Raji (cell line): Measurements from ENCODE around the gene SMC5.

Source experiments
- POLR2A ChIP-seq: IDR thresholded peaks from 2 replicates; pipeline ENCODE4 v1.6.1; 2011; ENCODE audit warnings: low read depth, low read length, control low read depth; ENCODE audit not compliant: insufficient read depth

Gene SMC5

GRCh38 chr9:70318002-70318401 lies 59.2 kb downstream of the SMC5 start:
- no peak for TF ChIP-seq POLR2A

- TF ChIP-seq POLR2A: no peak
Measured at GRCh38 chr9:70322096-70322495, 63.3 kb downstream of the SMC5 start.

GRCh38 chr9:70324963-70325362 lies 66.2 kb downstream of the SMC5 start:
- no peak for TF ChIP-seq POLR2A

GRCh38 chr9:70340572-70340971 lies 81.8 kb downstream of the SMC5 start:
- no peak for TF ChIP-seq POLR2A

- no peak for TF ChIP-seq POLR2A
Measured at GRCh38 chr9:70347046-70347445, 88.3 kb downstream of the SMC5 start.

GRCh38 chr9:70352356-70352755 lies 93.6 kb downstream of the SMC5 start:
- TF ChIP-seq POLR2A: no peak

GRCh38 chr9:70352802-70353201 lies 94.0 kb downstream of the SMC5 start:
- no peak for TF ChIP-seq POLR2A

- no peak for TF ChIP-seq POLR2A
Measured at GRCh38 chr9:70355801-70356200, 97.0 kb downstream of the SMC5 start.

GRCh38 chr9:70362952-70363351 lies 104.2 kb downstream of the SMC5 start:
- TF ChIP-seq POLR2A: no peak

- TF ChIP-seq POLR2A: no peak
Measured at GRCh38 chr9:70363760-70364159, 105.0 kb downstream of the SMC5 start.

- TF ChIP-seq POLR2A: no peak
Measured at GRCh38 chr9:70367305-70367930, 108.6 kb downstream of the SMC5 start.

- no peak for TF ChIP-seq POLR2A
Measured at GRCh38 chr9:70374962-70375618, 116.3 kb downstream of the SMC5 start.

- TF ChIP-seq POLR2A: no peak
Measured at GRCh38 chr9:70382046-70382708, 123.4 kb downstream of the SMC5 start.

GRCh38 chr9:70382709-70383605 lies 124.2 kb downstream of the SMC5 start:
- no peak for TF ChIP-seq POLR2A

GRCh38 chr9:70385426-70385825 lies 126.6 kb downstream of the SMC5 start:
- TF ChIP-seq POLR2A: no peak
